HFF-Myc (cell line): Measurements from ENCODE around the gene MYL9.

Experiments
- DNase-seq: peaks from one replicate; pipeline ENCODE4 v3.0.0-alpha.2; 2011; ENCODE audit warnings: low read depth; ENCODE audit errors: extremely low read depth
- H3K4me3 ChIP-seq: replicated peaks from 2 replicates; pipeline ENCODE4 v1.5.1; 2011; ENCODE audit warnings: low read depth, mild to moderate bottlenecking, control low read depth, low read length
- CTCF ChIP-seq: IDR thresholded peaks from 2 replicates; pipeline ENCODE4 v1.5.1; 2012; ENCODE audit warnings: mild to moderate bottlenecking, low read depth, low read length, control low read depth; ENCODE audit errors: missing control alignments

The MYL9 gene

DNA sequence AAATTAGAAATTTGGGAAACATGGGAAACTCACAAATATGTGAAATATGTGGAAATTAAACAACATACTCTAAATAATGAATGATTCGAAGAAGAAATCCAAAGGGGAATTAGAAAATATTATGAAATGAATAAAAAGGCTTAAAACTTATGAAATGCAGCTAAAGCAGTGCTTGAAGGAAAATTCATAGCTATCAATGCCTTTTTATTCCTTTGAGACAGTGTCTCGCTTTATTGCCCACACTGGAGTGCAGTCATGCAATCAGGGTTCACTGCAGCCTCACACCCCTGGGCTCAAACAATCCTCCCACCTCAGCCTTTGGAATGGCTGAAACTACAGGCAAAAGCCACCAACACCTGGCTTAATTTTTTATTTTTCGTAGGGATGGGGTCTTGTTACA, 24.2 kb downstream of the MYL9 start:
- no peak for DNase-seq
- no peak for TF ChIP-seq CTCF
- no peak overlapping the region for H3K4me3 ChIP-seq

DNA sequence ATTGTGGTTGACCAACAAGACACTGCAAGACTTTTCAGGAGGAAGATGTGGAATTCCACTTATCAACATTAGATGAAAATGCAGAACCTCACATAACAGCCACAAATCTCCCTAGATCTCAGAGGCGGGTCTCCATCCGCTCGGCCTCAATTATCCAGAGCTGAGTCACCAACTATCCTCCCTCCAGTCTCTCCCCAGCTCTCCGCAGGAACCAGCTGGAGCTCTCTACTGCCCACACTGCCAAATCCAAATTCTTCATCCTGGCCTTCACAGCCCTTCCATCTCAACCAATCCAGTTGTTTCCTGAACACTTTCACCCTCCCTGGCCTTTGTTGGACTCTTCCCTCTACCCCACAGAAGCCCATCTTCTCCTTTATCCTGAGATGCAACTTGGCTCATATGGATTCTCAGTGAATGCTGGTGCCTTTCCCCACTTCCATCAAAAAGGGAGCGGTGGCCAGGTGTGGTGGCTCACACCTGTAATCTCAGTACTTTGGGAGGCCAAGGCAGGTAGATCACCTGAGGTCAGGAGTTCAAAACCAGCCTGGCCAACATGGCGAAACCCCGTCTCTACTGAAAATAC, 28.6 kb downstream of the MYL9 start:
- no peak for DNase-seq
- TF ChIP-seq CTCF = no peak
- H3K4me3 ChIP-seq = no peak overlapping the region

GRCh38 chr20:36571564-36572504, 30.5 kb downstream of the MYL9 start:
- DNase-seq = no peak
- peak overlapping the region; percentile 53; the same call in 1 of the 2 replicates for H3K4me3 ChIP-seq
- no peak for TF ChIP-seq CTCF

DNA sequence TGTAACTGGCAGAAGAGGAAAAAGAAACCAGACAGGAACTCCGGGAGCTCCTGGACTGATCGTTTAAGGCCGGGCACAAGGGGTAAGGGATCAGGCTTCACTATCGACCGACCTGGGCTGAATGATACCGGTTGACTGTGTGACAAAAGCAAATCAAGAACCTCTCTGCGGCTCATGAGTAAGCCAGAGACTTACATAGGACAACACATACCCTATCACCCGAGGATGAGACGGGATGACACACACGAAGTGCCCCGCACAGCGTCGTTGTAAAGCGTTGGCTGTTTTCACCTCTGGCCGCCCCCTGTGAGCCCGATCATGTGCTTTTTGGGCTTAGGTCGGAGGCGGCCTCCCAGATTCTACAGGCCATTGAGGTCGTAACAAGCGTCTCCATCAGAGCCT, 31.4 kb downstream of the MYL9 start:
- TF ChIP-seq CTCF = no peak
- no peak for DNase-seq
- peak overlapping the region; percentile 53 for H3K4me3 ChIP-seq

DNA sequence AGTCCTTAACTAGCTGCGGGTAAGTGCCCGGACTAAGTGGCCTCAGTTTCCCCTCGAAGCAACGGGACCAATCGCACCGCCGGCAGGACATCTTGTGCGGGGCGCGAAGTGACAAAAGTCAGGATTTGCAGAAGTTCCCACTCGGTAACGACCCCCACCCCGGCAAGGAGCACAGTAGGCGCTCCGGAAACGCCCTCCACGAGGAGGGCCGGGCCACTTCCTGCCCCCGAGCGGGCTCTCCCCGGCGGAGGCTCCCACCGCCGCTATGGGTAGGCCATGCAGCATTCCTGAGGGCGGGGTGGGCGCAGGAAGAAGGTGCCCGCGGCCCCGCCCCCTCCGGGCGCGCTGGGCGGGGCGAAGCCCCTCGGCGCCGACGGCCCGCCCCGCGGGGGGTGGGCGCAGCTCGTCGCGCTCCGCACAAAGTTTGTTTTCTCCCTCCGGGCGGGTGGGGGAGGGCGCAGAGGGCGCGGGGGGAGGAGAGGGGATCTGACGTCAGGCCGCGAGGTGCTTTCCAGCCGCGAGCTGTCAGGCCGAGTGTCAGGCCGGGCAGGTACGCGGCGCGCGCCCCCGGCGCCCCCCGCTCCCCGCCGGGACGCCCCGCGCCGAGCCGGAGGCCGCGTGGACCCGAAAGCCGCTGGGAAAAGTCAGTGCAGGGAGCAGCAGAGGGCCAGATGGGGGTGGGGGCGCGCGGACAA, 31.9 kb downstream of the MYL9 start, which contains the start of gene TGIF2:
TSS of gene TGIF2 (plus strand) at position 495 of the 695 bp plus-strand sequence. CDS start 5,178 bp downstream, outside the sequence.
- H3K4me3 ChIP-seq = peak within 1 kb of the TSS; percentile 81
- no peak for DNase-seq
- no peak for TF ChIP-seq CTCF

DNA sequence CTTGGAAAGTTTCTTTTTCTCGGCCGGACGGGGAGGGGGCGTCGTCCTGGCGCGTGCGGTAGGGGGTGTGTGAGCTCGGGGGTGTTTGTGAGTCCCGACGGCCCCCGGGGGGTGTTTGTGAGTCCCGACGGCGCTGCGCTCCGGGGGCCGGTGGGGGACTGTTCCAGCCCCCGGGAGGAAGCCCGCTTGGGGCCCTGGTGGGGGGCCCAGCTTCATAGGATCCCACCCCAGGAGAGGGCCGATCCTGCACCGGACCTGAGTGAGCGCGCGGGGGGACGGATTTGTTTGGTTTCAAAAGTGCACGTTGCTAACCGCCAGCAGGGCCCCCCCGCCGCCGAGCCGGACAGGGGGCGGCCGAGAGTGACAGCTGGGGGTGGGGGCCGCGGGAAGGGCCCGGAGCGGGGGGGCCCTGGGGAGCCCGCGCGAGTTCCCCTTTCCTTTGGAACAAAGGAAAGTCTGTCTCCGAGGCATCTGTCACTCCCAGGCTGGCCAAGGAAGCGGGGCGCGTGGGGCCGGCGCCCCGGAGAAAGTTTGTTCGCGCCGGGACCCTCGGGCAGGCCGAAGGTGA, 32.6 kb downstream of the MYL9 start:
- no peak for TF ChIP-seq CTCF
- peak overlapping the region; percentile 81 for H3K4me3 ChIP-seq
- no peak for DNase-seq
